NCI-H1417 (cell line): Measurements from ENCODE around the gene BANP.
"Not testable (repeated sequence)": the region's sequence is repeated elsewhere in the genome, so short reads cannot be mapped to it uniquely, and the experiment has no call there.

Experiments
- DNase-seq, 3 experiments: peaks; one replicate each; lab custom pipeline; 2025; lab: John Stamatoyannopoulos, UW

BANP gene

DNA sequence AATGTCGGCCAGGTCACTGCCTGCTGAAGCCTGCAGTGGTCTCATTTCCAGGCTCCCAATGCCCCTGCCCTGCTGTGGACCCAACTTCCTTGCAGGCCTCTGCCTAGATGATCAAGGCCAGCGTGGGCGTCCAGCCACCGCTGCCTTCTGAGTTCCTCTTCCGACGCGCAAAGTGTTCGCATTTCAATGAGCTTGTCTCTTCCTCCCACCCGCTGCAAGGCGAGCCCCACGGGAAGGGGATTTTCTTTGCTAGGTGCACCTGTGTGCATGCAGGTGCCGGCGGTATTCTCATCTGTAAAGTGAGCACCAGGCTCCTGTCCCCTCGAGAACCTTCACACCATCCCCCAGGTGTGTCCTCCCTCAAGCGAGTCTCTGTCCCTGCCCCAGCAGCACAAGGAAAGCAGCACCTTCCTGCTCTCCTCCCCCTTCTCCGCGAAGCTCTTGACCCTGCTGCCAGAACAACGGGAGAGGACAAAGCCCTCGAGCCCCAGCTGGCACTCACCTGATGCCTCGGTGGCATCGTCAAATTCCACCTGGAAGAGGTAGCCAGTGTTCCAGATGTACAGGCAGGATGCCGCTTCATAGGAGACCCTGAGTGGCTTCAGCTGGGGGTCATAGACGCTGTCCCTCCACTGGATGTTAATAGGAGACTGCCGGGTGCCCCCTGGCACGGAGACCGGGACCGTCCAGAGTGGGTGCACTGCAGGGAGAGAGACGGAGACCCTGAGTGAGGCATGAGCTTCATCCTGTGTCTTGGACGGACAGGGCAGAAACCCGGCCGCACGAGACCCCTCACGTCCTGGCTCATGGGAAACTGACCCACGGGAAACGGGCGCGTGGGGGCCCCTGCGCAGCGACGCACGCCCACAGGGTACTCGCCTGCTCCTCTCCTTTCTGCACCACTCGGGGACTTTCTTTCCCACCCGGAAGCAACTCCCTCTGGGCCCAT lies 24.7 kb upstream of the BANP start:
- DNase-seq, result peak; percentile 61 to 83 (median 64)

- DNase-seq, result peak in 2 of 3 experiments; percentile 19 to 36
These were observed 24.1 kb upstream of the BANP start for GRCh38 chr16:87927195-87927562.

GRCh38 chr16:87929986-87930385 lies 21.2 kb upstream of the BANP start:
- no peak for DNase-seq

- DNase-seq, result peak in 1 of 3 experiments; percentile 23
These were observed 20.8 kb upstream of the BANP start for GRCh38 chr16:87930456-87930855.

- DNase-seq, result peak in 1 of 3 experiments; percentile 56
These were observed 19.7 kb upstream of the BANP start for GRCh38 chr16:87931504-87931903.

DNA sequence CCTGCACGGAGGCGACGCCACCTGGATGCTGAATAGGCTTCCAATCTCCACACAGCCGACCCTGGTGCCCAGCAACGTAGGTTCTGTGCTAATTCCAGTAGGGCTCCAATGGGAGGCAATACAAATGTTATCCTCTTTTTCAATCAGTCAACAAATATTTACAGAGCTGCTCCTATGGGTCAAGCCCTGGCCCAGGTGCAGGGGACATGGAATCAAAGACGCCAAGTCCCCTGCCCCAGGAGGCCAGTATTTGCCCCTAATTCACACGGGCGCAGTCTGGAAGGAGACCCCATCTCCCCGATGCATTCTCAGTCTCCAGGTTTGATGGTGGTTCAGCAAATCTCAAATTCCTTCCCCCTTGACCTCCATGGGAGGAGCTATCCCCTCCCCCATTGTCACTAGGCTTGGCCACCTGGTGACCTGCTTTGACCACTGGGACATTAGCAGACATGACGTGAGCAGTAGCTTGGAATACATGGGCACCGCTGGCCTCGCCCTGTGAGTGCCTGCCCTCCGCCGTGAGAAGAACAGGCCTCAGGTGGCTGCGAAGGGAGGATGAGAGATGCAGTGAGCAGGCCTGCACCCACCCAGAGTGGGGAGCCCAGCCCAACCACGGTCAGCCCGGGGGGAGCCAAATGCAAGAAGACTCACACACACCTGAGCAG lies 18.6 kb upstream of the BANP start:
- not testable (repeated sequence) for DNase-seq

- no peak for DNase-seq
These were observed 18.1 kb upstream of the BANP start for GRCh38 chr16:87933140-87933495.

DNA sequence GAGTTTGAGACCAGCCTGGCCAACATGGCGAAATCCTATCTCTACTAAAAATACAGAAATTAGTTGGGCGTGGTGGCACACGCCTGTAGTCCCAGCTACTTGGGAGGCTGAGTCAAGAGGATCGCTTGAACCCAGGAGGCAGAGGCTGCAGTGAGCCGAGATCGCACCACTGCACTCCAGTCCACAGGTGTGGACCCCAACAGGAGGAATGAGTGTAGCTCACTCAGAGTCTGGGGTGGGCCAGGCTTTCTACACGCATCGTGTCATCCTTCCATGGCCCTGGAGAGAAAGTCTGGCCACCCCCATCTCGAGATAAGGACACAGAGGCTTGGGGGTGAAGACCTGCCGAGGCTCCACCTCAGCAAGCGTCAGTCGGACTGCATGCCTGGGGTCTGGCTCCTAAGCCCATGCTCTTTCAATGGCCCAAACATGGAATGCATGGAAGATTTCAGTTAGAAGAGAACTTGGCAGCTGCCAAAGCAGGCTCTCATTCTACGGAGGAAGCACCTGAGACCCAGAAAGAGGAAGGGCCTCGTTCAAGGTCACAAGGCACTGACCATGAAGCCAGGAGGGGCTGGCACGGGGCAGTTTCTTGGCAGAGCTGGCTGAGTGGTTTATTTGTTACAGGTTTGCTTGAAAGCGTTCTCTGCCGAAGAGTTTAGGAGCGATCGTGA lies 16.3 kb upstream of the BANP start:
- DNase-seq, result not testable (repeated sequence)

DNA sequence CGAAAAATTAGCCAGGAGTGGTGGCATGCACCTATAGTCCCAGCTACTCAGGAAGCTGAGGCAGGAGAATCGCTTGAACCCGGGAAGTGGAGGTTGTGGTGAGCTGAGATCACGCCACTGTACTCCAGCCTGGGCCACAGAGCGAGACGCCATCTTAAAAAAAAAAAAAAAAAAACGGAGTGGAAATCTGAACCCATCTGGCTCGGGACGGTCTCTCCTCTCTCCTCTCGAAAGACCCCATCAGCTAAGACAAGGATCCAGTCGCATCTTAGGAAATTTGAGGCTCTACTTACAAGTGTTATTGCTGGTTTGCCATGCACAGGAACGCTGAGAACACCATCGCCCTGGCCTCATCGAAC lies 15.2 kb upstream of the BANP start:
- DNase-seq, result not testable (repeated sequence)

- DNase-seq, result no peak
These were observed 14.6 kb upstream of the BANP start, which contains the start of gene CA5A for GRCh38 chr16:87936375-87937230. Gene CA5A, minus strand, starts transcription at chr16:87936529. Its CDS starts 79 bp downstream, at chr16:87936450.

DNA sequence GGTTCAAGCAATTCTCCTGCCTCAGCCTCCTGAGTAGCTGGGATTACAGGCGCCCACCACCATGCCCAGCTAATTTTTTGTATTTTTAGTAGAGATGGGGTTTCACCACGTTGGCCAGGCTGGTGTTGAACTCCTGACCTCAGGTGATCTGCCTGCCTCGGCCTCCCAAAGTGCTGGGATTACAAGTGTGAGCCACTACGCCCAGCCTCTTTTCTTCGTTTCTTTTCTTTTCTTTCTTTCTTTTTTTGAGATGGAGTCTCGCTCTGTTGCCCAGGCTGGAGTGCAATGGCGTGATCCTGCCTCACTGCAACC lies 14.0 kb upstream of the BANP start:
- not testable (repeated sequence) for DNase-seq

GRCh38 chr16:87938412-87938949 lies 12.8 kb upstream of the BANP start:
- no peak for DNase-seq

- no peak for DNase-seq
These were observed 11.4 kb upstream of the BANP start for GRCh38 chr16:87939562-87940423.

DNA sequence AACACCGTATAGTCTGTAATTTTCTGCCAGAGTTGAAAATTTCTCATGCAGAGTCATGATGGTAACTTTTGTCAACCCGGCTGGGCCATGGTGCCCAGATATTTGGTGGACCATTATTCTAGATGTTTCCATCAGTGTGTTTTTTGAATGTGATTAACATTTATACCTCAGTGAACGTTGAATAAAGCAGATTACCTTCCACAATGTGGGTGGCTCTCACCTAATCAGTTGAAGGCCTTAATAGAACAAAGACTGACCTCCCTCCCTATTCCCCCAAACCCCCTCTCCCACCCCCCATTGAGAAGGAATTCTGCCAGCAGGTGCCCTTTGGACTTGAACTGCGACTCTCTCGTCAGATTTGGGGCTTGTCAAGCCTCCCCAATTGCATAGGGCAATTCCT lies 8.6 kb upstream of the BANP start:
- DNase-seq, result no peak

DNA sequence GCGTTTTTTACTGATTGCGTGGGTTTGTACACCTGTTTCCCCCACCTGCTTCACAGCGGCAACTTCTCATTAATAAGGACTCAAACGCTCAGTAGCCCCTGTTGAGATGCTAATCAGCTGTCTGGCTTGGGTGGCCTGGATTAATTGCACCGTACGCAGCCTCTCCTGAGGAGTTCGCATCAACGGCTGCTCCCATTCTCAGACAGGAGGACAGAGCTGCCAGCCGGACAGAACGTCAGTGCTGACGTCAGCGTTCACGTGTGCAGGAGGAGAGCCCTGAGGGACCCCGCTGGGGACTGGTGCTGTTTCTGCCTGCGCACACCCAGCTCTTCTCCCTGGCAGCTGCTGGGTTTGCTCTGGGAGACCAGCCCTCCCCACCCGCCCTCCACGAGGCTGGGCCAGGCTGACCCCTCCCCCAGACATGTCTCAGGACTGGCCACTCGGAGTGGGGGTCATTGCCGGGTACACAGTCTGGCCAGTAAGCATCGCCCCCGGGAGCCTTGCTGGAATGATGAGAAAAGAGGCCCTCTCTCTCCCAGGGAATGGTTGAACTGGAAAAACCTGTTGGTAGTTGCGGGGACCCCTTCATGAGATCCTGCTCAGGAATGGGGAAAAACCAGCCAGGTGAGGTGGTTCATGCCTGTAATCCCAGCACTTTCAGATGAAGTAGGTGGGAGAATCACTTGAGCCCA lies 5.7 kb upstream of the BANP start:
- peak; percentile 65 to 98 (median 92) for DNase-seq

DNA sequence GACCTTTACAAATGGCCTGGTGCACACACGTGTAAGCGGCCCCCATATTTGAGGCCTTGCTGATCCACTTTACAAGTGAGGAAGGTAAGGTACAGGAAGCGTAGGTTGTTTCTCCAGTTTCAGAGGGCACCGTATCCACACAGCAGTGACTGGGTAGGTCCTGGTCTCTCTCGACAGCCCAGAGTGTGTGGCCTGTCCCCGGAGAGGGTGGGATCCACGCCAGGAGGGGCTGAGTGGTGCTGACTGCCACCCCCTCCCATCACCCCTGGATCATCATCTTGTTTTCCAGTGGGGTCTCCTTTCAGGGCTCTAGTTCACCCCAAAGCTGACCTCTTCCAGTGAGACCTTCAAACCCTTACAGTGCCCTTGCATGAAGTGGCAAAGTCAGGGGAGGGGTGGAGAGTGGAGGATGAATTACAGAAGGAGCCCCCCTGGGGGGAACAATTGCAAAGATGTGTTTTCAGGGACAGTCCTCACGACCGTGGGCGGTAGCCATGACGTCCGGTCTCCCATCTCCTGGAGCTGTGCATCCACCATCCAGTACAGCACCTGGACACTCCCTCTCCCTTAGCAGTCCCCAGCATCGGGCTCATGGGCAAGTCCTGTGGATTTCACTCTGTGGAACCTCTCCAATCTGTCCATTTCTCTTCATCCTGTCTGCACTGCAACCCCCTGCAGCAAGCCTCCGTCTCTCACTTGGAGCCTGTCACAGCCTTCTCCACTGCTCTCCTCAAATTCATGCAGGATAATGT lies 4.5 kb upstream of the BANP start:
- DNase-seq, result peak in 1 of 3 experiments; percentile 9

GRCh38 chr16:87947356-87948118 lies 3.7 kb upstream of the BANP start:
- no peak for DNase-seq

DNA sequence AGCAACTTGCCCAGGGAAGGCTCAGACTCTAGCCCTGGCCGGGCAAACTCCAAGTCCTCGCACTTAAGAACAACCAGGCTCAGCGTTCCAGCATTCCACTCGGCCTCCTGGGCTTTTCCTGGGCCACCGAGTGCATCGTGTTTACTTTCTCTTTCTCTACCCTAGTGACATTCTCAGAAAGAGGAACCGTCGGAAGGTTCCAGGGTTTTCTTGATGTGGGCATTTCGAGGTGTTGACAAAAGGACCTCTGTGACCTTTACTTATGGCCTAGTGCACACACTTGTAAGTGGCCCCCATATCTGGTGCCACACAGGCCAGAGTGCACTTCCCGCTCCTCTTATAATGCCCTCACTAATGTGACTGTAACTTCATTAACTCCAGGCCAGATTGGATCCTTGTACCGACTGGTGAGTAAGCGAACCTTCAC lies 3.1 kb upstream of the BANP start:
- DNase-seq, result no peak

- no peak for DNase-seq
These were observed 2.5 kb upstream of the BANP start for GRCh38 chr16:87948735-87949070.
